Activated CD8-positive, alpha-beta memory T cell treated with anti-CD3 and anti-CD28 coated beads, Interleukin-2, amount 10 ng/mL, durations not matched to agents 7 days and 5 days (primary cell): ENCODE data around the gene CHD3. TPM values are rescaled to one million over a fixed set of nuclear protein-coding genes. Genes with fewer than 3 reads are reported as not detected.

ENCODE experiments used
- ATAC-seq: fragments of 150-1000 bp; cut with Tn5 transposase; one replicate; pipeline ENCODE4 v1.10.0; 2021; ENCODE audit warnings: moderate library complexity
- CTCF ChIA-PET: fragments of 350-600 bp; sonication (Branson Sonifier 250); formaldehyde crosslinking; loops from one replicate; lab custom pipeline; 2021; ENCODE audit warnings: antibody characterized with exemption; lab: Charles Lee
- DNase-seq: peaks from one replicate; pipeline ENCODE4 v3.0.0-alpha.2; 2020
- H3K27ac Mint-ChIP-seq: one replicate; pipeline ENCODE4 v1.8.0; 2021; ENCODE audit warnings: mild to moderate bottlenecking, mixed read lengths
- H3K27me3 Mint-ChIP-seq: one replicate; pipeline ENCODE4 v1.8.0; 2021; ENCODE audit warnings: mixed read lengths
- H3K36me3 Mint-ChIP-seq: one replicate; pipeline ENCODE4 v1.8.0; 2021; ENCODE audit warnings: mild to moderate bottlenecking, mixed read lengths
- H3K4me1 Mint-ChIP-seq: one replicate; pipeline ENCODE4 v1.8.0; 2021; ENCODE audit warnings: mixed read lengths
- H3K4me3 Mint-ChIP-seq: one replicate; pipeline ENCODE4 v1.8.0; 2021; ENCODE audit warnings: mild to moderate bottlenecking, moderate library complexity, mixed read lengths
- H3K9me3 Mint-ChIP-seq: one replicate; pipeline ENCODE4 v1.8.0; 2022; ENCODE audit warnings: low read depth, mixed read lengths
- total RNA-seq, 2 experiments: library from RNA; stranded (reverse); gene quantifications; one replicate each; pipeline ENCODE4 v1.2.3, GENCODE V29; 2021

Gene CHD3
- total RNA-seq, 2 experiments from 2014 or later: 139 to 147 TPM

DNA sequence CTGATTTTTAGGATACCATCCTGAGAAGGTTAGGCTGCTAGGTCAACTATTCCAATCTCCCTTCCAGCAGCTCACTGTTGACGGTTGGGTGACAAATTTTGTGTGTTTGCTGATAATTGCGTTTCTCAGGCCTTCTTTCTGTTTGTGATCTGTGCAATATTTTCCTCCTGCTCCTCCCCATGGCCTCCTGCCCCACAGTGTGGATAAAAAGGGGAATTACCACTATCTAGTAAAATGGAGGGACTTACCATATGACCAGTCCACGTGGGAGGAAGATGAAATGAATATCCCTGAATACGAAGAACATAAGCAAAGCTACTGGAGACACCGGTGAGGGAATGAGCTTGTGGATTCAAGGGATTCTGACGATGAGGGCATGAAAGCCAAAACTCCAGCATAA lies 9.2 kb downstream of the CHD3 start:
- CTCF ChIA-PET: interaction anchor here (0.8 to 4.5 kb wide), 6 partner anchors 15 to 81 kb away, joined by 3 to 24 read pairs (median 3); partner anchors contain the start of genes CYB5D1 and NAA38
- peaks cover 1% of the 10 kb centered on the region for H3K4me1 Mint-ChIP-seq
- ATAC-seq (peak; percentile 51), DNase-seq (no peak)
- no peak overlapping the region for H3K4me3 Mint-ChIP-seq
- no peaks in the 10 kb centered on the region for H3K27me3 Mint-ChIP-seq
- H3K36me3 Mint-ChIP-seq: peaks cover 69% of the 10 kb centered on the region
- peak overlapping the region; percentile 5 for H3K27ac Mint-ChIP-seq
- H3K9me3 Mint-ChIP-seq: no peaks in the 10 kb centered on the region

DNA sequence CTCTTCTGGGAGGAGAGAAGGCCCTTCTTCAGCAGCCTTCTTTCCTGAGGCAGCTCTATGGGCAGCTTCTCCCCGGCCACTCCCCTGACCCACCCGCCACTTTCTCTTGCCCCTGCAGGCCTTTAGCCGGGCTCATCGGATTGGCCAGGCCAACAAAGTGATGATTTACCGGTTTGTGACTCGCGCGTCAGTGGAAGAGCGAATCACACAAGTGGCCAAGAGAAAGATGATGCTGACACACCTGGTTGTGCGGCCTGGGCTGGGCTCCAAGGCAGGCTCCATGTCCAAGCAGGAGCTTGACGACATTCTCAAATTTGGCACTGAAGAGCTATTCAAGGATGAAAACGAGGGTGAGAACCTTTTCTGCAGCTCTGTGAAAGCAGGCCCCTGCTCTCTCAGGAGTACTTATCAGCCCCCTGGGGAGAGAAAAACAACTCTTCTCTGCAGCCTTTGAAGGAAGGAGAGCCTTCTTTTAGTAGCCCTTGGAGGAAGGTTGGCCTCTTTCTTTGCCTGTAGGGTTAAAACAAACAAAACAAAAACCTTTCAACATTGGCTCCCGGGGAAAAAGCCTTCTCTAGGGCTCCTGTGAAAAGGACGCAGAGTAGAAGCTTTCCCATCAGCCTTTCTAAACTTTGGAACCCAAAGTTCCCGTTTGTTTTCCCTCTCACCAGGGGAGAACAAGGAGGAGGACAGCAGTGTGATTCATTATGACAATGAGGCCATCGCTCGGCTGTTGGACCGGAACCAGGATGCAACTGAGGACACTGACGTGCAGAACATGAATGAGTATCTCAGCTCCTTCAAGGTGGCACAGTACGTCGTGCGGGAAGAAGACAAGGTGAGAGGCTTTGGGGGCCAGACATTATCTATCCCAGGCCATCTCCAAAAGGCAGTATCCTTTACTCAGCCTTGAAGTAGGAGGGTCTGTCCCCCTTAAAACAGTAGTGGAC lies 14.8 kb downstream of the CHD3 start:
- Mint-ChIP-seq H3K9me3 (no peaks in the 10 kb centered on the region), H3K27me3 (no peaks in the 10 kb centered on the region), H3K36me3 (peaks cover 52% of the 10 kb centered on the region), H3K27ac (no peak overlapping the region), H3K4me3 (no peak overlapping the region), H3K4me1 (no peaks in the 10 kb centered on the region)
- DNase-seq (no peak), ATAC-seq (no peak)
- CTCF ChIA-PET: no interaction called here

DNA sequence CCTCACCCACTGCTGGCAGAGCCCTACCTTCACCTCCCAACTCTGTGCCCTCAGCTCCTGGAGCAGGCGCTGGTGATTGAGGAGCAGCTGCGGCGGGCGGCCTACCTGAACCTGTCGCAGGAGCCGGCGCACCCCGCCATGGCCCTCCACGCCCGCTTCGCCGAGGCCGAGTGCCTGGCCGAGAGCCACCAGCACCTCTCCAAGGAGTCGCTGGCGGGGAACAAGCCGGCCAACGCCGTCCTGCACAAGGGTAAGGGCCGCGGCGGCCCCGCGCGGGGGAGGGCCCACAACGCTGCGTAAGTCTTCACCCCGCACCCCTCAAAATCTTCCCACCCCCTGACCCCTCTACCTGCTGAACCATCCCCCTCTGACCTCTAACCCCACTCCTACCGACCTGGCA lies 20.5 kb downstream of the CHD3 start:
- CTCF ChIA-PET: no interaction called here
- Mint-ChIP-seq H3K27ac (no peak overlapping the region), H3K4me3 (no peak overlapping the region), H3K36me3 (peaks cover 31% of the 10 kb centered on the region), H3K4me1 (peaks cover 7% of the 10 kb centered on the region), H3K27me3 (no peaks in the 10 kb centered on the region), H3K9me3 (no peaks in the 10 kb centered on the region)
- no peak for ATAC-seq
- DNase-seq: no peak

GRCh38 chr17:7910281-7910680 lies 21.7 kb downstream of the CHD3 start:
- Mint-ChIP-seq H3K27me3 (no peaks in the 10 kb centered on the region), H3K27ac (no peak overlapping the region), H3K4me3 (no peak overlapping the region), H3K36me3 (peaks cover 29% of the 10 kb centered on the region), H3K9me3 (no peaks in the 10 kb centered on the region), H3K4me1 (peaks cover 16% of the 10 kb centered on the region)
- DNase-seq (no peak), ATAC-seq (no peak)
- CTCF ChIA-PET: interaction anchor here (0.8 to 15.4 kb wide), 3 partner anchors 44 to 77 kb away, joined by 4 to 312 read pairs (median 14); no protein-coding TSS in a partner anchor

GRCh38 chr17:7910711-7911110 lies 22.1 kb downstream of the CHD3 start:
- Mint-ChIP-seq H3K36me3 (peaks cover 27% of the 10 kb centered on the region), H3K4me1 (peaks cover 20% of the 10 kb centered on the region), H3K27ac (no peak overlapping the region), H3K27me3 (no peaks in the 10 kb centered on the region), H3K4me3 (no peak overlapping the region), H3K9me3 (no peaks in the 10 kb centered on the region)
- CTCF ChIA-PET: interaction anchor here (3.0 to 15.4 kb wide), 2 partner anchors 48 to 76 kb away, joined by 14 to 312 read pairs; no protein-coding TSS in a partner anchor
- ATAC-seq (no peak), DNase-seq (no peak)

DNA sequence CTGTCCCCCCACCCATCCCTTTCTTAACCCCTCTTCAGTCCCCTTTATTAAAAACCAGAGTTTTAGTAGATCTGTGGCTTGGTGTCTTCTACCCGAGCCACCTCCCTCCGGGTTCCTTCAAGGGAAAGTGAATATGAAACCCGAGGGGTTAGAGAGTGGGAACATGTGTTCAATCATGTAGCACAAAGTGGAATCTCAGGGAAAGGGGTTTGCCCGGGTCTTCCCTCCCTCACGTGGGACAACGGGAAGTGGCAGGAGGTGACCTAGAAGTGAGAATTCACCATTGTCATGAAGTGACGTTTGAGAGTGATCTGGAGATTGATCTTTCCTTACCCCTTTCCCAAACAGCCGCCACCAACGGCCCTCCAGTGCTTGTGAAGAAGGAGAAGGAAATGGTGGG lies 22.5 kb downstream of the CHD3 start:
- no peak overlapping the region for H3K27ac Mint-ChIP-seq
- ATAC-seq: no peak
- H3K9me3 Mint-ChIP-seq: no peaks in the 10 kb centered on the region
- DNase-seq: no peak
- CTCF ChIA-PET: interaction anchor here (3.0 to 15.4 kb wide), 2 partner anchors 49 to 76 kb away, joined by 14 to 312 read pairs; no protein-coding TSS in a partner anchor
- peaks cover 20% of the 10 kb centered on the region for H3K4me1 Mint-ChIP-seq
- no peaks in the 10 kb centered on the region for H3K27me3 Mint-ChIP-seq
- H3K36me3 Mint-ChIP-seq: peaks cover 27% of the 10 kb centered on the region
- H3K4me3 Mint-ChIP-seq: no peak overlapping the region

DNA sequence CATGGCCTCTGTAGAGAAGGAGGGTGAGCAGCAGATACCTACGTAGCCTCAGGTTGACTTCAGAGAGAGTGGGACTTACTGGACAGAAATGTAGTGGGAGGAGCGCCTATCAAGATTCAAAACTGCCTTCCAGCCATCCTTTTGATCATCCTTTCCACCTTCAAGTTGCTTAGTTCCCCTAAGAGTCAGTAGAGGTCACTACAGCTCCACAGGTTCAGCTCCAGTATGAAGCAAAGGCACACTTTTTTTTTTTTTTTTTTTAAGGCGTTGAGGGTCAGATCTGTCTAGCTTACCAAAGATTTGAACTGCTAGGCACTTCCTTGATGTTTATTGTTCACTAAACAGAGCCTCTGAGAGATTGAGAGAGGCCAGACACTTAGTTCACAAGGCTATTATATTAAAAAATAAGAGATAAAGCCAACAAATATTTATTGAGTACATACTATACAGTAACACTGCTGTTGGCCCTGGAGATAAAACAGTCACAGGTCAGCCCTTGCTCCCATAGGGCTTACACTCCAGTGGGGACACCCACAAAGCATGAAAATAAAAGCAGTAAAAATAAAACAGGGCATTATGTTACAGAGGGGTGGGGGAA lies 24.4 kb downstream of the CHD3 start:
- CTCF ChIA-PET: interaction anchor here (0.8 to 15.4 kb wide), 27 partner anchors 9 to 169 kb away, joined by 3 to 312 read pairs (median 4); partner anchors contain the start of gene CNTROB
- H3K27me3 Mint-ChIP-seq: no peaks in the 10 kb centered on the region
- peak; percentile 38 for ATAC-seq
- peaks cover 22% of the 10 kb centered on the region for H3K36me3 Mint-ChIP-seq
- H3K27ac Mint-ChIP-seq: peak overlapping the region; percentile 62
- peak; percentile 61 for DNase-seq
- H3K9me3 Mint-ChIP-seq: no peaks in the 10 kb centered on the region
- H3K4me3 Mint-ChIP-seq: peak overlapping the region; percentile 34
- H3K4me1 Mint-ChIP-seq: peaks cover 28% of the 10 kb centered on the region

DNA sequence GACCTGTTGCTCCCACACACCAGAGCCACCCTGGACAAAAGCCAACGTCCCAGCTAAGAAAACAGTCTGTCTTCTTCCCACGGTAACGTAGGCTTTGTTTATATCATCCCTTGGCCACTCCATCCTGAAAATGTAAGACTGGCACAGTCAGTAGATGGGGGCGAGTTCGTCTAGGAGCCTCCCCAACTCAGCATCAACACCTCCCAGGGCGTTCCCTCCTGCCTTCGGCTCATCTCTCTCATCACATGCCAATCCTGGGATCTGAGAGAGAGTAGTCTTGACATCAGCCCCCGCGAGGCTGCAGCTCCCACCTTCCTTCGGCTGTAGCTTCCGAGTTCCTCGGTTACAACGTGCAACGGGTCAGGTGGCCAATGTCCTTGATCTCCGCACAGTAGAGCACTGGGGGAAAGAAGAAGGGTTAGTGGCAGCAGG lies 26.6 kb downstream of the CHD3 start:
- DNase-seq (no peak), ATAC-seq (peak; percentile 48)
- H3K4me3 Mint-ChIP-seq: peak overlapping the region; percentile 87
- H3K27me3 Mint-ChIP-seq: no peaks in the 10 kb centered on the region
- peak overlapping the region; percentile 94 for H3K27ac Mint-ChIP-seq
- peaks cover 10% of the 10 kb centered on the region for H3K36me3 Mint-ChIP-seq
- peaks cover 28% of the 10 kb centered on the region for H3K4me1 Mint-ChIP-seq
- no peaks in the 10 kb centered on the region for H3K9me3 Mint-ChIP-seq
- CTCF ChIA-PET: interaction anchor here (0.7 to 15.4 kb wide), 14 partner anchors 8 to 143 kb away, joined by 3 to 312 read pairs (median 4); partner anchors contain the start of genes CHD3, CNTROB, KCNAB3 and NAA38

GRCh38 chr17:7915611-7916384 lies 27.2 kb downstream of the CHD3 start, which contains the start of gene RNF227:
Gene RNF227, minus strand, starts transcription at chr17:7916289. Its CDS starts 94 bp downstream, at chr17:7916195.
- Mint-ChIP-seq H3K27me3 (no peaks in the 10 kb centered on the region), H3K27ac (peak within 1 kb of the TSS; percentile 94), H3K4me3 (peak within 1 kb of the TSS; percentile 87), H3K36me3 (peaks cover 7% of the 10 kb centered on the region), H3K4me1 (peaks cover 28% of the 10 kb centered on the region), H3K9me3 (no peaks in the 10 kb centered on the region)
- ATAC-seq: peak; percentile 87
- DNase-seq: peak; percentile 89
- CTCF ChIA-PET: interaction anchor here (0.7 to 15.4 kb wide), 18 partner anchors 7 to 159 kb away, joined by 3 to 312 read pairs (median 4); partner anchors contain the start of genes CHD3, CNTROB, KCNAB3 and NAA38

- ATAC-seq (no peak), DNase-seq (no peak)
- Mint-ChIP-seq H3K27ac (peak overlapping the region; percentile 14), H3K4me3 (peak overlapping the region; percentile 87), H3K9me3 (no peaks in the 10 kb centered on the region), H3K4me1 (peaks cover 28% of the 10 kb centered on the region), H3K36me3 (peaks cover 2% of the 10 kb centered on the region), H3K27me3 (no peaks in the 10 kb centered on the region)
- CTCF ChIA-PET: interaction anchor here (0.8 to 15.4 kb wide), 15 partner anchors 10 to 158 kb away, joined by 3 to 312 read pairs (median 6); partner anchors contain the start of genes CHD3, CNTROB, KCNAB3 and NAA38
Observed at GRCh38 chr17:7916385-7916682, 27.7 kb downstream of the CHD3 start.

- DNase-seq: no peak
- H3K9me3 Mint-ChIP-seq: no peaks in the 10 kb centered on the region
- ATAC-seq: no peak
- H3K4me3 Mint-ChIP-seq: peak overlapping the region; percentile 87
- no peaks in the 10 kb centered on the region for H3K27me3 Mint-ChIP-seq
- H3K36me3 Mint-ChIP-seq: peaks cover 2% of the 10 kb centered on the region
- peak overlapping the region; percentile 14 for H3K27ac Mint-ChIP-seq
- H3K4me1 Mint-ChIP-seq: peaks cover 28% of the 10 kb centered on the region
- CTCF ChIA-PET: interaction anchor here (0.8 to 15.4 kb wide), 13 partner anchors 10 to 177 kb away, joined by 3 to 312 read pairs (median 6); partner anchors contain the start of genes CNTROB, KCNAB3, NAA38 and TRAPPC1
Observed at GRCh38 chr17:7916808-7917207, 28.2 kb downstream of the CHD3 start.

GRCh38 chr17:7922269-7922844 lies 33.8 kb downstream of the CHD3 start:
- Mint-ChIP-seq H3K27me3 (no peaks in the 10 kb centered on the region), H3K4me1 (peaks cover 15% of the 10 kb centered on the region), H3K36me3 (no peaks in the 10 kb centered on the region), H3K4me3 (peak overlapping the region; percentile 68), H3K27ac (peak overlapping the region; percentile 72), H3K9me3 (no peaks in the 10 kb centered on the region)
- DNase-seq: no peak
- ATAC-seq: peak; percentile 27
- CTCF ChIA-PET: interaction anchor here (0.7 to 15.4 kb wide), 7 partner anchors 7 to 235 kb away, joined by 3 to 312 read pairs (median 3); partner anchors contain the start of genes CNTROB, TP53 and TRAPPC1
